Psoas muscle (tissue), 8 donors: ENCODE data around the gene OR10G3. TPM values are rescaled to one million over a fixed set of nuclear protein-coding genes. Genes with fewer than 3 reads are reported as not detected.

ENCODE experiments used
- ATAC-seq, 4 donors: fragments of 200-7000 bp; cut with Tn5 transposase; one replicate each; pipeline ENCODE4 v1.9.1; 2020; ENCODE audit warnings: moderate library complexity in 3 of 4, mild to moderate bottlenecking in 2 of 4
- DNase-seq, 2 donors: peaks; one replicate each; pipeline ENCODE4 v3.0.0-alpha.2; 2020
- H3K27ac ChIP-seq: fragments of 200-600 bp; one replicate; pipeline ENCODE4 v1.8.0; 2022
- H3K27me3 ChIP-seq, 3 donors: fragments of 200-600 bp in 1 of 3; one replicate each; pipeline versions ENCODE4 v1.6.1 to v1.8.0; 2013 to 2022; ENCODE audit warnings: low read length in 2 of 3, mild to moderate bottlenecking in 2 of 3, moderate library complexity in 1 of 3; ENCODE audit not compliant: insufficient read depth in 3 of 3
- H3K36me3 ChIP-seq, 2 donors: fragments of 200-600 bp in 1 of 2; one replicate each; pipeline versions ENCODE4 v1.6.1 to v1.8.0; 2013 to 2022; ENCODE audit warnings: low read depth in 1 of 2, mild to moderate bottlenecking in 1 of 2, moderate library complexity in 1 of 2; ENCODE audit not compliant: insufficient read depth in 1 of 2
- H3K4me1 ChIP-seq: fragments of 200-600 bp; one replicate; pipeline ENCODE4 v1.8.0; 2022
- H3K4me3 ChIP-seq: fragments of 200-600 bp; one replicate; pipeline ENCODE4 v1.8.0; 2022; ENCODE audit warnings: mild to moderate bottlenecking
- H3K9me3 ChIP-seq: fragments of 200-600 bp; one replicate; pipeline ENCODE4 v1.8.0; 2022
- WGBS, 3 donors: extraction: QIAGEN DNeasy Blood & Tissue Kit; methylation state at CpG; one replicate each; pipeline versions ENCODE4 v1.1.6 to v1.1.7; 2013; 5-methylcytosine and 5-hydroxymethylcytosine counted together
- intact Hi-C, 2 donors: fragments of 100-400 bp; cut with DNase I; formaldehyde crosslinking; loops; one replicate each; pipeline versions ENCODE4 v1.11.0 to v1.14.2; 2022
- polyA plus RNA-seq, 3 donors: library from polyadenylated mRNA; stranded (reverse); fragments of 200-250 nt; gene quantifications; one replicate each; pipeline ENCODE4 v1.2.3, GENCODE V29; 2013
- total RNA-seq, 4 donors: library from RNA; stranded (reverse); fragmentation: NEBNext Ultra II Directional in 2 of 4; extraction: Animal tissue kit (Norgen Biotek cat#: 25700) in 2 of 4; gene quantifications; one replicate each; pipeline versions ENCODE4 v1.2.1 to v1.2.4, GENCODE V29; 2021 to 2023
- TF ChIP-seq, protein P1 (sequence below): fragments of 200-600 bp; IDR thresholded peaks from one replicate; pipeline ENCODE4 v1.8.0; 2022; ENCODE audit warnings: antibody characterized with exemption
- donor health status: healthy with polysubstance abuse.
- donor health status: DM: no; HTN: no; CAD: no; lungs with moderate emphysema.
- donor health status: Bipolar disorder and iron deficiency.
- donor health status: healthy.
- donor health status: DM: yes; HTN: yes; CAD: no.
- donor health status: DM: no; HTN: no; CAD: no.
- donor health status: DM: no; HTN: no; CAD: no.
- donor health status: DM: yes; HTN: yes; CAD: no.

The OR10G3 gene
- total and polyA plus RNA-seq, 7 donors = not detected

GRCh38 chr14:21543963-21544362, 35.9 kb downstream of the OR10G3 start:
- intact Hi-C loops = no loop called here
- DNase-seq = no peak
- H3K4me1 ChIP-seq = no peaks in the 10 kb centered on the region
- H3K36me3 ChIP-seq = no peaks in the 10 kb centered on the region
- H3K27me3 ChIP-seq = peaks cover 0 to 16% (median 1%) of the 10 kb centered on the region in 3 donors
- H3K4me3 ChIP-seq = no peak overlapping the region
- no peak overlapping the region for H3K27ac ChIP-seq
- 53 to 56% (median 55%) methylated on average over 5 of the region's 5 CpGs for WGBS, 3 donors
- no peaks in the 10 kb centered on the region for H3K9me3 ChIP-seq
- TF ChIP-seq, protein P1, sequence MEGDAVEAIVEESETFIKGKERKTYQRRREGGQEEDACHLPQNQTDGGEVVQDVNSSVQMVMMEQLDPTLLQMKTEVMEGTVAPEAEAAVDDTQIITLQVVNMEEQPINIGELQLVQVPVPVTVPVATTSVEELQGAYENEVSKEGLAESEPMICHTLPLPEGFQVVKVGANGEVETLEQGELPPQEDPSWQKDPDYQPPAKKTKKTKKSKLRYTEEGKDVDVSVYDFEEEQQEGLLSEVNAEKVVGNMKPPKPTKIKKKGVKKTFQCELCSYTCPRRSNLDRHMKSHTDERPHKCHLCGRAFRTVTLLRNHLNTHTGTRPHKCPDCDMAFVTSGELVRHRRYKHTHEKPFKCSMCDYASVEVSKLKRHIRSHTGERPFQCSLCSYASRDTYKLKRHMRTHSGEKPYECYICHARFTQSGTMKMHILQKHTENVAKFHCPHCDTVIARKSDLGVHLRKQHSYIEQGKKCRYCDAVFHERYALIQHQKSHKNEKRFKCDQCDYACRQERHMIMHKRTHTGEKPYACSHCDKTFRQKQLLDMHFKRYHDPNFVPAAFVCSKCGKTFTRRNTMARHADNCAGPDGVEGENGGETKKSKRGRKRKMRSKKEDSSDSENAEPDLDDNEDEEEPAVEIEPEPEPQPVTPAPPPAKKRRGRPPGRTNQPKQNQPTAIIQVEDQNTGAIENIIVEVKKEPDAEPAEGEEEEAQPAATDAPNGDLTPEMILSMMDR = no peak
- ATAC-seq = no peak

- ATAC-seq = no peak
These were observed 36.3 kb downstream of the OR10G3 start for GRCh38 chr14:21543521-21543960.

GRCh38 chr14:21541413-21542074, 38.3 kb downstream of the OR10G3 start:
- H3K9me3 ChIP-seq = no peaks in the 10 kb centered on the region
- DNase-seq (no peak), ATAC-seq (no peak)
- TF ChIP-seq, protein P1 = no peak
- H3K4me3 ChIP-seq = no peak overlapping the region
- intact Hi-C loops = no loop called here
- H3K27ac ChIP-seq = no peak overlapping the region
- WGBS, 3 donors = 79 to 85% (median 82%) methylated on average over 9 of the region's 9 CpGs
- H3K36me3 ChIP-seq = no peaks in the 10 kb centered on the region
- H3K27me3 ChIP-seq = peaks cover 0 to 39% (median 3%) of the 10 kb centered on the region in 3 donors
- no peaks in the 10 kb centered on the region for H3K4me1 ChIP-seq

More at GRCh38 chr14:21543521-21543960, 36.3 kb downstream of the OR10G3 start:
- H3K4me1 ChIP-seq = no peaks in the 10 kb centered on the region
- H3K9me3 ChIP-seq = no peaks in the 10 kb centered on the region
- H3K27ac ChIP-seq = no peak overlapping the region
- no peak for DNase-seq
- TF ChIP-seq, protein P1 = no peak
- 30 to 35% (median 33%) methylated on average over 7 of the region's 7 CpGs for WGBS, 3 donors
- peaks cover 0 to 20% (median 1%) of the 10 kb centered on the region in 3 donors for H3K27me3 ChIP-seq
- no peaks in the 10 kb centered on the region for H3K36me3 ChIP-seq
- H3K4me3 ChIP-seq = no peak overlapping the region
- intact Hi-C loops = no loop called here

DNA sequence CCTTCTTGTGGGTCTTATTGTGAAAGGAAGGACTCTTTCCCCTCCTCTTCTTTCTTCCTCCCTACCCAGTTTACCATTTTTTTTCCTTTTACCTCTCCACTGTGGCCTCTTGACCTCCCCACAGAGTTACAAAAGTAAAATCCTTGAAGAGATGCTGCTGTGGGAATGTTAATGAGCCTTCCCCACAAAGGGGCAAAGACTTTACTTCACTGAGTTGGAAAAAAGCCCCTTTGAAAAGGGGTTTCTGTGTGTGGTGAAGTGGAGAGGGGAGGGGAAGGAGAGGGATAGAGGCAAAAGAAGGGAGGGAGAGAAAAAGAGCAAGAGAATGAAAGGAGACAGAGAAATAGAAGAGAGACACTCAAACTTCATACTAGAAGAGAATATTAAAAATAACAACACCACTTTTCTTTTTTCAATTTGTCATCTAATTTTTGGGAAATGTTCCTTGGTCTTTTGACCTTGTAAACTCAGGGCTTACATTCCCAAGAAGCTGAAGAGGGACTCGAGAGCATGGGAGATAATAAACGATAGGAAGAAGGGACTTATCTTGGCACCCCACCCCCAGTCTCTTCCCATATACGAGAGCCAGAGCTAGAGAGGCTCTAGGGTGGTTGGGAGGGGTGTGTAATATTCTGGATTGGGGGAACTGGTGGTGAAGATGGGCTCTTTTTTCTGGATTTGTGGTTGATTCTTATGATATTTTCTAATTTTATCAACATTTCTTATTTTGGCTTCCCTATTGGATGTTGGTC, 40.5 kb downstream of the OR10G3 start:
- no peak overlapping the region for H3K4me3 ChIP-seq
- no peak overlapping the region for H3K27ac ChIP-seq
- TF ChIP-seq, protein P1 = no peak
- WGBS, 3 donors = 15 to 23% (median 21%) methylated on average over 3 of the region's 3 CpGs
- H3K9me3 ChIP-seq = no peaks in the 10 kb centered on the region
- H3K36me3 ChIP-seq = no peaks in the 10 kb centered on the region
- ATAC-seq (no peak), DNase-seq (no peak)
- intact Hi-C loops = no loop called here
- H3K4me1 ChIP-seq = no peaks in the 10 kb centered on the region
- H3K27me3 ChIP-seq = peaks cover 0 to 60% (median 6%) of the 10 kb centered on the region in 3 donors
